NB4 (cell line): ENCODE data around the gene MBNL1.
"Not testable (repeated sequence)": the region's sequence is repeated elsewhere in the genome, so short reads cannot be mapped to it uniquely, and the experiment has no call there.

Experiments
- DNase-seq: peaks from one replicate; pipeline ENCODE4 v3.0.0; 2010; ENCODE audit warnings: low read depth
- H3K4me3 ChIP-seq: one replicate; pipeline ENCODE4 v1.5.1; 2011; ENCODE audit warnings: mild to moderate bottlenecking, low read depth, low read length, moderate library complexity
- CTCF ChIP-seq: IDR thresholded peaks from one replicate; pipeline ENCODE4 v1.5.1; 2012; ENCODE audit warnings: low read depth, low read length
- MYC ChIP-seq: IDR thresholded peaks from 2 replicates; pipeline ENCODE4 v1.6.1; 2011; ENCODE audit warnings: low read depth, low read length
- POLR2A ChIP-seq: IDR thresholded peaks from 2 replicates; pipeline ENCODE4 v1.6.1; 2011; ENCODE audit warnings: mild to moderate bottlenecking; ENCODE audit not compliant: insufficient read length; ENCODE audit errors: extremely low read depth
- TF ChIP-seq, protein P1 (sequence below): IDR thresholded peaks from 2 replicates; pipeline ENCODE4 v1.6.1; 2011; ENCODE audit warnings: low read depth, low read length

MBNL1 gene

GRCh38 chr3:152335273-152335672 is 66.5 kb downstream of the MBNL1 start:
- TF ChIP-seq MYC (no peak), CTCF (no peak), POLR2A (no peak)
- TF ChIP-seq, protein P1, sequence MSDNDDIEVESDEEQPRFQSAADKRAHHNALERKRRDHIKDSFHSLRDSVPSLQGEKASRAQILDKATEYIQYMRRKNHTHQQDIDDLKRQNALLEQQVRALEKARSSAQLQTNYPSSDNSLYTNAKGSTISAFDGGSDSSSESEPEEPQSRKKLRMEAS = no peak
- no peak for DNase-seq
- no peak overlapping the region for H3K4me3 ChIP-seq

- H3K4me3 ChIP-seq, DNase-seq: not testable (repeated sequence)
Measured at GRCh38 chr3:152337337-152337736, 68.6 kb downstream of the MBNL1 start.

- H3K4me3 ChIP-seq = no peak overlapping the region
- no peak for DNase-seq
- no peak for TF ChIP-seq POLR2A
Measured at GRCh38 chr3:152338159-152338720, 69.5 kb downstream of the MBNL1 start.

GRCh38 chr3:152339881-152340505 is 71.3 kb downstream of the MBNL1 start:
- no peak overlapping the region for H3K4me3 ChIP-seq
- DNase-seq = no peak
- no peak for TF ChIP-seq POLR2A
- no peak for TF ChIP-seq MYC
- TF ChIP-seq, protein P1 = no peak
- no peak for TF ChIP-seq CTCF

DNA sequence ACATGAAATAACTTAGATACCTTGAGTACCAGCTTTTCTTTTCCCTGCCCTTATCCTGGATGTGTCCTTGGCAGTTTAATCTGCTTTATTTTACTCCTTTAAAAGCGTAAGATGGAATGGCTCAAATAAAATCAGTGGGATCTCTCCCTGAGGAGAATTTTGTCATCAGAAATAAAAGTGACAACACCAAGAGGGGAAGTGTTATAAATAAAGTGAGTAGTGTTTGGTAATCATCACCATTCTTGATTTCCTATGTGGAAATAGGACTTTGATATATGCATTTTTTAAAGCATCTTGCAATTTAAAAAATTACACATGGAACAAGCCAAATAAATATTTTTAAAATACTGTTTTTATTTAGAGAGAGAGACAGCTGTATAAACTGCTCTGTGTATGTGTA is 76.5 kb downstream of the MBNL1 start:
- no peak for DNase-seq

DNA sequence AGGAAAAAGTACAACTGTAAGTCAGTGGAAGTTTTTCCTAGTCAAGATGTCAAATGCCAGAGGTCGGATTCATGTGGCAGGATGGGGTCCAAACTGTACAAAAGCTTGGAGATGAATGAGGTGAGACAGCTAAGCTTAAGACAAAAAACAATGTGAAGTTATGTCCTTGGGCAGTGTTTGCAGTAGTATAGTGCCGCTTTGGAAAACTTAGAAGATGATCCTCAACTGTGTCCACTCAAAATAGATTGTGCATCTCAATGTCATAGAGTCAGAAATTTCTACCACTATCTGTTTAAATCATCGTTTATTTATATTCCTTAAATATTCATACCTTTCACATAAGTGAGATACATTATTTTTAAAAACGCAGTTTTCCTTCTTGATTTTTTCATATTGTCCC is 77.3 kb downstream of the MBNL1 start:
- no peak for DNase-seq

More for the DNA sequence above, 76.5 kb downstream of the MBNL1 start:
- H3K4me3 ChIP-seq = no peak overlapping the region
- TF ChIP-seq MYC (no peak), CTCF (no peak), POLR2A (no peak)
- TF ChIP-seq, protein P1 = no peak

More for the DNA sequence above, 77.3 kb downstream of the MBNL1 start:
- no peak overlapping the region for H3K4me3 ChIP-seq
- TF ChIP-seq MYC (no peak), CTCF (no peak), POLR2A (no peak)
- TF ChIP-seq, protein P1 = no peak
